ENCODE data around the gene DDIT4. TPM values are rescaled to one million over a fixed set of nuclear protein-coding genes. Genes with fewer than 3 reads are reported as not detected.

DDIT4 gene
- total and polyA plus RNA-seq, 2 of the 4 experiments (the other 2 are of a cell fraction) = 59.6 to 108 TPM

DNA sequence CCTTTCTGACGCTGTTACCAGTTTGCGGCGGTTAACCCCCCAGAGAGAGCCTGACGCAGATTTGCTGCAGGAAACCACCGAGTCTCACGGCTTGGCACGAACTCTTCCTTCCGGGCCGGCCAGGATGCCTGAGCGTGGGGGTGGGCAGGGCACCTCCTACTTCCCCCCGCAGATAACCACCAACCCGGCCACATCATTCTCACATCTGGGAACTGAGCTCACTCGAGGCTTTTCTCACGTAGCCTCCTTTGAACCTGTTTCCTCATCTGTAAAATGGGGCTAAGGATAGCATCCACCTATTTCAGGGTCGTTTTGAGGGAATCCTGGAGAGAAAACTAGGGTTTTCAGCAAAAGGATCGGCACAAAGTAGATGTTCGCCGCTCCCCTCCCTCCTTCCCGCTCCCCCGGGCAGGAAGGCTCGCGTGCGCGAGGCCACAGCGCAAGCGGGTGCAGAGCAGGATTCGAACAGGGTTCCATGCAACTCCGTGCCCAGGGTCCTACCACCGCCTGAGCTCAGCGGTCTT, 23.6 kb downstream of the DDIT4 start:
- no peaks in the 10 kb centered on the region for H3K27me3 ChIP-seq (ENCODE audit: control insufficient read depth, insufficient read depth, low read length)
- ChIA-PET CTCF (interaction anchor here (1.8 kb wide), 1 partner anchor 23 kb away, joined by 5 read pairs; no protein-coding TSS in a partner anchor), POLR2A (ENCODE audit: unreplicated experiment) (interaction anchor here (1.0 kb wide), 1 partner anchor 19 kb away, joined by 3 read pairs; no protein-coding TSS in a partner anchor)
- H2BK5ac ChIP-seq (ENCODE audit: low read depth, low read length, poor library complexity, severe bottlenecking) = peak overlapping the region; percentile 85
- peak overlapping the region; percentile 61; the same call in 1 of the 2 replicates for H3K56ac ChIP-seq (ENCODE audit: extremely low read depth, insufficient read depth, low read length)
- in situ Hi-C loops (cut with MboI; ENCODE audit: low sequenced_read_pairs) (no loop called here), intact Hi-C loops (cut with micrococcal nuclease) (no loop called here), dilution Hi-C loops (cut with HindIII; ENCODE audit: low sequenced_read_pairs, unreplicated experiment) (no loop called here)
- peak overlapping the region; percentile 48 for H3K4me3 ChIP-seq (ENCODE audit: insufficient read depth, low read depth, low read length)
- H3K18ac ChIP-seq (ENCODE audit: low read depth, low read length) = peak overlapping the region; percentile 44
- ATAC-seq (ENCODE audit: low read depth) = peak; percentile 4; the same call in 1 of the 2 replicates
- H3K79me1 ChIP-seq (ENCODE audit: low read depth in 1 of 2, low read length in 2 of 2) = peaks cover 0 to 10% of the 10 kb centered on the region in 2 experiments; a peak in 2 of 4 replicates
- H2AK5ac ChIP-seq (ENCODE audit: low read depth, low read length) = peak overlapping the region; percentile 86
- peak overlapping the region; percentile 97 for H3K4ac ChIP-seq (ENCODE audit: low read depth, low read length)
- peak overlapping the region; percentile 56 for H2BK20ac ChIP-seq (ENCODE audit: low read depth, low read length)
- peak overlapping the region; percentile 83 for H3K23ac ChIP-seq (ENCODE audit: low read depth, low read length)
- H4K5ac ChIP-seq (ENCODE audit: low read depth, low read length) = peak overlapping the region; percentile 63
- no peaks in the 10 kb centered on the region for H4K20me1 ChIP-seq (ENCODE audit: insufficient read depth, low read length)
- peaks cover 16% of the 10 kb centered on the region for H3K9me1 ChIP-seq (ENCODE audit: insufficient read depth, low read length)
- peak; percentile 90 for DNase-seq
- peak overlapping the region; percentile 92 for H4K91ac ChIP-seq (ENCODE audit: insufficient read depth, low read depth, low read length)
- 15% methylated on average over 16 of the region's 30 CpGs; no CpG with 5 or more reads in 1 of the 2 experiments for WGBS, 2 experiments (ENCODE audit: extremely low coverage in 2 of 2, insufficient read length in 1 of 2)
- peak overlapping the region; percentile 96 for H2AK9ac ChIP-seq (replicated peaks; ENCODE audit: low read depth, low read length, poor library complexity)
- H3K14ac ChIP-seq (replicated peaks; ENCODE audit: low read depth, low read length) = peak overlapping the region; percentile 96
- peak overlapping the region; percentile 80 for H3K4me2 ChIP-seq (ENCODE audit: low read depth, low read length)
- no peaks in the 10 kb centered on the region for H3K36me3 ChIP-seq (ENCODE audit: control insufficient read depth, insufficient read depth, low read length)
- no TSS peak for BruUV-seq (replicated peaks)
- H3K4me1 ChIP-seq (ENCODE audit: control insufficient read depth, insufficient read depth, low read length) = peaks cover 10% of the 10 kb centered on the region
- peak overlapping the region; percentile 92 for H2AFZ ChIP-seq (replicated peaks; ENCODE audit: low read length, poor library complexity)
- H3K9me3 ChIP-seq (ENCODE audit: control insufficient read depth, insufficient read depth, low read length) = no peaks in the 10 kb centered on the region
- H2BK120ac ChIP-seq (ENCODE audit: low read depth, low read length) = peak overlapping the region; percentile 86; the same call in 1 of the 2 replicates
- H2BK15ac ChIP-seq (ENCODE audit: low read depth, low read length) = peak overlapping the region; percentile 70; the same call in 2 of the 3 replicates
- H3K9ac ChIP-seq (ENCODE audit: low read depth, low read length) = peak overlapping the region; percentile 71
- TF ChIP-seq, protein P1, sequence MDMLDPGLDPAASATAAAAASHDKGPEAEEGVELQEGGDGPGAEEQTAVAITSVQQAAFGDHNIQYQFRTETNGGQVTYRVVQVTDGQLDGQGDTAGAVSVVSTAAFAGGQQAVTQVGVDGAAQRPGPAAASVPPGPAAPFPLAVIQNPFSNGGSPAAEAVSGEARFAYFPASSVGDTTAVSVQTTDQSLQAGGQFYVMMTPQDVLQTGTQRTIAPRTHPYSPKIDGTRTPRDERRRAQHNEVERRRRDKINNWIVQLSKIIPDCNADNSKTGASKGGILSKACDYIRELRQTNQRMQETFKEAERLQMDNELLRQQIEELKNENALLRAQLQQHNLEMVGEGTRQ (IDR thresholded peaks at IDR 0.05; ENCODE audit: low read depth, low read length) = no peak
- TF ChIP-seq, protein P2, sequence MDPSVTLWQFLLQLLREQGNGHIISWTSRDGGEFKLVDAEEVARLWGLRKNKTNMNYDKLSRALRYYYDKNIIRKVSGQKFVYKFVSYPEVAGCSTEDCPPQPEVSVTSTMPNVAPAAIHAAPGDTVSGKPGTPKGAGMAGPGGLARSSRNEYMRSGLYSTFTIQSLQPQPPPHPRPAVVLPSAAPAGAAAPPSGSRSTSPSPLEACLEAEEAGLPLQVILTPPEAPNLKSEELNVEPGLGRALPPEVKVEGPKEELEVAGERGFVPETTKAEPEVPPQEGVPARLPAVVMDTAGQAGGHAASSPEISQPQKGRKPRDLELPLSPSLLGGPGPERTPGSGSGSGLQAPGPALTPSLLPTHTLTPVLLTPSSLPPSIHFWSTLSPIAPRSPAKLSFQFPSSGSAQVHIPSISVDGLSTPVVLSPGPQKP (IDR thresholded peaks at IDR 0.05; ENCODE audit: borderline replicate concordance, low read depth, low read length) = no peak
- no peak for TF ChIP-seq FOS (IDR thresholded peaks at IDR 0.05; ENCODE audit: low read depth, low read length)
- TF ChIP-seq CEBPB (IDR thresholded peaks at IDR 0.05; ENCODE audit: low read depth, low read length) = no peak
- TF ChIP-seq, protein P3, sequence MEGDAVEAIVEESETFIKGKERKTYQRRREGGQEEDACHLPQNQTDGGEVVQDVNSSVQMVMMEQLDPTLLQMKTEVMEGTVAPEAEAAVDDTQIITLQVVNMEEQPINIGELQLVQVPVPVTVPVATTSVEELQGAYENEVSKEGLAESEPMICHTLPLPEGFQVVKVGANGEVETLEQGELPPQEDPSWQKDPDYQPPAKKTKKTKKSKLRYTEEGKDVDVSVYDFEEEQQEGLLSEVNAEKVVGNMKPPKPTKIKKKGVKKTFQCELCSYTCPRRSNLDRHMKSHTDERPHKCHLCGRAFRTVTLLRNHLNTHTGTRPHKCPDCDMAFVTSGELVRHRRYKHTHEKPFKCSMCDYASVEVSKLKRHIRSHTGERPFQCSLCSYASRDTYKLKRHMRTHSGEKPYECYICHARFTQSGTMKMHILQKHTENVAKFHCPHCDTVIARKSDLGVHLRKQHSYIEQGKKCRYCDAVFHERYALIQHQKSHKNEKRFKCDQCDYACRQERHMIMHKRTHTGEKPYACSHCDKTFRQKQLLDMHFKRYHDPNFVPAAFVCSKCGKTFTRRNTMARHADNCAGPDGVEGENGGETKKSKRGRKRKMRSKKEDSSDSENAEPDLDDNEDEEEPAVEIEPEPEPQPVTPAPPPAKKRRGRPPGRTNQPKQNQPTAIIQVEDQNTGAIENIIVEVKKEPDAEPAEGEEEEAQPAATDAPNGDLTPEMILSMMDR (conservative IDR thresholded peaks at IDR 0.05; ENCODE audit: low read depth, low read length) = no peak
- no peak for TF ChIP-seq SMC3 (IDR thresholded peaks at IDR 0.05; ENCODE audit: low read depth, low read length)
- TF ChIP-seq RFX5 (IDR thresholded peaks at IDR 0.05; ENCODE audit: low read depth, low read length) = no peak
- TF ChIP-seq RCOR1 (IDR thresholded peaks at IDR 0.05; ENCODE audit: insufficient replicate concordance, low read length) = no peak
- no peak; the same call in 1 of the 2 replicates for TF ChIP-seq BHLHE40 (IDR thresholded peaks at IDR 0.05; ENCODE audit: low read depth, low read length)
- no peak for TF ChIP-seq POLR2A (IDR thresholded peaks at IDR 0.05; ENCODE audit: low read depth, low read length)
- TF ChIP-seq NFE2L2 (IDR thresholded peaks at IDR 0.05; ENCODE audit: low read depth, low read length) = no peak
- no peak; the same call in 1 of the 2 replicates for TF ChIP-seq MAZ (IDR thresholded peaks at IDR 0.05; ENCODE audit: borderline replicate concordance, low read depth, low read length)
- no peak for TF ChIP-seq RAD21 (IDR thresholded peaks at IDR 0.05; ENCODE audit: low read length)
- H3K27ac ChIP-seq (ENCODE audit: insufficient read depth, low read length) = peak overlapping the region; percentile 85
- H4K8ac ChIP-seq (ENCODE audit: low read depth in 2 of 2, low read length in 2 of 2) = peak overlapping the region; percentile 82 to 92
